NCI-H2029 (cell line): ENCODE measurements around the gene TCERG1L.

Source experiments
- DNase-seq: peaks from one replicate; lab custom pipeline; 2025; lab: John Stamatoyannopoulos, UW

The TCERG1L gene

DNA sequence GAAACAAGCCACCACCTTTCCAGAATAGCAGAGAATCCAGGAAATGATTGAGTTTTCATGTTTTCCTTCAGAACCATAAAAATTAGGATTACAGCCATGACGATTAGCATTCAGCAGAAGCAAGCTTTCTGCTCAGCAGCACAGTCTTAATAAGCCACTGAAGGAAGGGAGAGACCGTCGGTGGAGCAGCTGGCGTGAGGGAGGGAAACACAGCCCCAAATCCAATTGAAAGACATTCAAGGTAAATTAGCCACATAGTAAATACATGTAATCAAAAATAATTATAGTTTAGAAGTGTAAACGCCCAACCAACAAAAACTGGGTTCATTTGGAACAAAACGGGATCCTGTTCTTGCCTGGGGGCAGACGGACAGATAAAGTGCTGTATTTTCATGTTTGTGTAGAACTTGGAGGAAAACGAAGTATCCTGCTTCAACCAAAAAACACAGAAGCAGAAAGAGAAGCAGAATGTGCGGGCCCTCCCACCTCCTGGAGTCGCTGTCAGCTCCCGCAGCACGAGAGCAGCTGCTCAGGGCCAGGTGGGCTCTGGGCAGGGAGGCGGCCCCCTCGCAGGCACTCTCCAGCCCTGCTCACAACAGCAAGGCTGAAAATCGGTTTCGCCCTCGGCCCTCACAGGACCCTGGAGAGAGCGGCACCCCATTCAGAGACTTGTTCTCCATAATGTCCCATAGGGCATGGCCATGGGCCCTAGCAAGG is 84.9 kb downstream of the TCERG1L start:
- DNase-seq, result no peak

DNA sequence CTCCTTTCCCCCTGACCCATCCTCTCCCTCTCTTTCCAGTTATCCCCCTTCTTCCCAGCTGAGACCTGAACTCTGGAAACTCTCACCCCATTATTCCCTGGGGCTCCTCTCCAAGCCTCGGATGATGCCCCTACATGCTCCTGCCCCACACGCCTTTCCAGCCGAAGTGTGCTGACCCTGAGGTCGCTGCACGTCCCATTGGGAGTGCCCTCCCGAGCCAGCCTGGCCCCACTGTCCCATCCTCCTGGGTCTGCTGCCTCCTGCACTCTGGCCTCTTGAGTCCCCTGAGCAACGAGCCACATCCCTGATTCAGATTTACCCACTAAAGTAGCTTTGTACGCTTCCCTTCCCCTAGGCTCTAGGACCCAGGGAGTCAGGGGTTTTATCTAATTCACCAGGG is 87.4 kb downstream of the TCERG1L start:
- DNase-seq, result no peak

DNA sequence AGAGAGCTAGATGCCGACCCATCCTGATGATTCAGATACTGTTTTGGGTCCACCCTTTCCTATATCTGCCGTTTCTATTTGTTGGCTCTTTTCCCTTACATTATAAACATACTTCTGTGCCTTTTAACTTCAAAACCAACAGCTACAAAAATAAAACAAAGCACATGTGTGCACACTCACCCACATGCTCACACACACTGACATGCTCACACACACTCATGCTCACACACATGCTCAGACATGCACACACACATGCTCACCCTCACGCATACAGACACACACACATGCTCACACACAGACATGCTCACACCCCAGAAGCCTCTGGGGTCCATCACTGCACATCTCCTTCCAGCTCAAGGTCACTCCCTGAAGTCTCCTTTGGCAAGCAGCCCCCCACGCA is 88.1 kb downstream of the TCERG1L start:
- DNase-seq, result no peak

DNA sequence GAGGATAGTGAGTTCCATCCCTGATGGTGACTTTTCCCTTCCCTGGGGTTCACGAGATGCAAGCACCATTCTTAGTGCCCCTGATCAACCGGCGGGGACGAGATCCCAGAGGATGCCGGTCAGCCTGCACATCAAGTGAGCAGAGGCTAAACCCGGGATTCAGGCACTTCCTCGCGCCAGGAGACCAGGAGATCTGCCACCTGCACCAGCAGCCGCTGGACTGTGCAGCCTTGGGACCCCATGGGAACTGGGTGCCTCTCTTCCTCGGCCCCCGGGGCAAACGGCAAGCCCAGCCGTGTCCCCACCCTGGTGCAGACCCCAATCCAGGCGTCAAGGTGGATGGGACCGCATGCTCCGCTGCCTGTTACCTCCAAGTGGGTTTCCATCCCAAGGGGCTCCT is 88.5 kb downstream of the TCERG1L start:
- no peak for DNase-seq

DNA sequence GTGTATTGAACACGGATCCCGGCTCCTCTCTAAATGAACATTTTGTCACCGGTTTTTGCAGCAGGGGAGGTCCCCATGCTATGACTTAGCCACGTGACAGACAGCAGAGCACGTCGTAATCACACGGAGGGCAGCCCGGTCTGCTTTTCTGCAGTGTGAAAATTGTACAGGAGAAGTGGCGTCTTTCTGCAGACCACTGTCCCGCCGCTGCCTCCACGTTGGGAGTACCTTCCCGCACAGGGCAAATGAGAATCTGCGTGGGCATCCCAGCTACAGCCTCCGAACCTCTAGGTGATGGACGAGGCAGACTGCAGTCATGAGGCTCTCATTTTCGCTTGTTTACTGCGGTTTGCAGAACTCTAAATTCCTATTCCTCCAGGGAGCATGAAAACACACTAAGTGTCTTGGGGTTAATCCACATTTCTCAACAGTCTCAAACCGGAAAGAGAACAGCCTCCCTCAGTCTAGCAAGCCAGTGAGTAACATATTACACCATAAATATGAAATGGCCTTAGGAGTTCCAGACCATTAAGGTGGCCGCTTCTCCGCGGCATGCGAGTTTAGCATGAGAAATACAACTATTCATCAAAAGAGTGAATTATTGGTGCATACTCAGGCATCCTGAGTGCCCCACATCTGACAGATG is 89.8 kb downstream of the TCERG1L start:
- DNase-seq, result no peak

DNA sequence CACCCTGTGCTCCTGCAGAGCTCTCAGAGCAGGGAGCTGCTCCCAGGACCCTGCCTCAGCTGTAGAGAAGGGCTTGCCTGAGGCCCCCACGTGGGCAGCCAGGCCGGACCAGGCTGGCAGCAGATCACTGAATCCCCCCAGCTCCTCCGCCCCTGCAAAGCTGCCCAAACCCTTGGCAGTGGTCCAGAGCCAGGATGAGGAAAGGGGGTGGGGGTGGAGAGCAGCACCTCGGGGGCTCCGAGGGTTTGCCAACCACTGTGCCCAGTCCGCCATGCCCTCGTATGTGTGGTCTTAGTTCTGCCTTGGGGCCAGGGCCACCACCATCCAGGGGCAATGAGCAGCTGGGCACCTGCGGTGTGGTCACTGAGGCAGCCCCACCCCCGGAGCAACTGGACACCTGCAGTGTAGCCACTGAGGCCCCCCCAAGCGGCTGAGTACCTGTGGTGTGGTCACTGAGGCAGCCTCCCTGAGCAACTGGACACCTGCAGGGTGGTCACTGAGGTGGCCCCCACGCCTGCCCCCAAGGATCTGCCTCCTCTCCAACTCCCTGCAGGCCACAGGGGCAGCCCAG is 90.8 kb downstream of the TCERG1L start:
- no peak for DNase-seq

DNA sequence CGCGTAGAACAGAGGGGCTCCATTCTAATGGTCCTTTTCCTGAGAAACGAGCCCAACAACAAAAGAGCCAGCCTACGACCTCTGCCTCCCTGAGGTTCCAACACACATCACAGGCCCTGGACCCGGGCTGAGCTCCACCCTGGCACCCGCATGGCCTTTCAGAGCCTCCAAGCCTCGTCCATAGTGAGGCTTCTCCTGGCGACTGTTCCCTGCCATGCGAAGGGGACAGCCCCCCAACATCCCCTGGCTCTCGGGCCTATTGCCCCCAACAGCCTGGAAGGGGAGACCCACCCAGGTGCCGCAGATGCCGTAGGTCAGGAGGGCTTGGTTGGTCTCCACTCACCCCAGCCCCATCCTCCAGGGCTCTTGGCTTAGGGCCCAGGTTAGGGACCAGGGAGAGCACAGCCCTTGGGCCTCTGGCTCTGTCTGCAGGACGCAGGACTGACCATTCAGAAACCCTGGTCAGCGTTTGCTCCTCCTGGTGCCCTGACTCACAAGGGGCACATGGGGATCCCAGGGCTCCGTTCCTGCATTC is 91.5 kb downstream of the TCERG1L start:
- no peak for DNase-seq

DNA sequence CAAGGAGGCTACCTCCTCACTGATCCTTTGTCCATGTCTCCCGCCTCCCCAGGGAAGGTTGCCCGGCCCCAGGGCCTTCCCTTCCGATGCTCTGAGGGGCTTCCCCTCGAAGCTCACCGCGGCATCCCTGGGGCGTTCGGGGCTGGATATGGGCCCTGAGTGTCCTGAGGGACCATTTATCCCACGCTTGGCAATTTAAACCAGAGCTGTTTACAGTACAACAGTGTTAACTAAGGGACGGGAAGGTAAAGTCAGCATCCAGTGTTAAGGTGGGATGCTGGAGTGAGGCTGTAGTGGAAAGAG is 92.0 kb downstream of the TCERG1L start:
- no peak for DNase-seq

DNA sequence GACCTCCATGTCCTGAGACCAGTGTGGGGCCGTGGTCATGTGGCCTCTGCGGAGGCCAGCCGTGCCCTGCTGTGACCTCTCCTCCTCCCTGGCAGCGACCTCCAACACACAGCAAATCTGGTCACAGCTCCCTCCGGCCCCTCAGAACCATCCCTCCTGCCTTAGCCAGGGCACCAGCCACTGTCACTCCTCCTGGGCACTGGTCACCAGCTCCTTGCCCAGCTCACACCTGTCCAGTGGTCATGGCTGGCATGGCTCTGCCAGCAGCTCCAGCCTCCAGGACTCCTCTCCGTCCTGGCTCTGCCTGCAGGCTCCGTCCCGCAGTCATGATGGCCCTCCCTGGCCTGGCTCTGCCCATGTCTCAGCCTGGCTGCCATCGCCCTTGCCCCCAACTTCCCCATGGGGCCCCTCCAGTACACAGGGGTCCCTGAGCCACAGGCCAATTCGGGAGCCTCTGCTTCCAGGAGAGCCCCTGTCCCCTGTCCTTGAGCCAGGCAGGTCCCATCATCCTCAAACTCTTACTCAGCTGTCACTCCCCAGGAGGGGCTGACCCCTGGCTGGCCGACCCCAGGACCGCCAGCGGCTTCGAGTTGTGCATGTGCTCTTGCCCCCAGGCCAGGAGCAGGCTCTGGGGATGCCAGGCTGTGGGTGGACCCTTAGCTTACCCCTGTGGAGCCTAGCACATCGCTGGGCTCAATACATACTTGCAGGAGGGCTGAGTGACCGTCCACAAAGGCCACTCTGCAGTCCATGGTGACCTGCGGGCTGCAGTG is 92.5 kb downstream of the TCERG1L start:
- no peak for DNase-seq

DNA sequence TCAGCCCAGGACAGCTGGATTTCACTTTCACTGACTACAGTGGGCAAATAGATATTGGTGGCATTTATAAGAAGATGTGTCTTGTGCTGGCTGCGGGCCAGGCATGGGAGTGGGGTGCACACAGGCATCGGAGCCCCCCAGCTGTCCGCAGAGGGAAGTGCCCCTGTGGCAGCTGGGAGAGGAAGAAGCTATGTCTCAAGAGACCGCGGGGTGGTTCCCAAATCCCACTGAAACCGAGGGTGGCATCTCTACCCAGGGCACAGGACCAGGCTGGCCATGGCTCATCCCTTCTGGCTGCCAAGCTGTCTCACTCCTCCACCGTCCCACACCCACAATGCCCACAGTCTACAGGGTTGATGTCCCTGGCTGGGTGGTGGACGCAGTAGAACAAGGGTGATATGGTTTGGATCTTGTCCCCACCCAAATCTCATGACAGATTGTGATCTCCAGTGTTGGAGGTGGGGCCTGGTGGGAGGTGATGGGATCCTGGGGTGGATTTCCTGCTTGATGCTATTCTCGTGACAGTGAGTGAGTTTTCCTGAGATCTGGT is 94.8 kb downstream of the TCERG1L start:
- DNase-seq, result no peak

DNA sequence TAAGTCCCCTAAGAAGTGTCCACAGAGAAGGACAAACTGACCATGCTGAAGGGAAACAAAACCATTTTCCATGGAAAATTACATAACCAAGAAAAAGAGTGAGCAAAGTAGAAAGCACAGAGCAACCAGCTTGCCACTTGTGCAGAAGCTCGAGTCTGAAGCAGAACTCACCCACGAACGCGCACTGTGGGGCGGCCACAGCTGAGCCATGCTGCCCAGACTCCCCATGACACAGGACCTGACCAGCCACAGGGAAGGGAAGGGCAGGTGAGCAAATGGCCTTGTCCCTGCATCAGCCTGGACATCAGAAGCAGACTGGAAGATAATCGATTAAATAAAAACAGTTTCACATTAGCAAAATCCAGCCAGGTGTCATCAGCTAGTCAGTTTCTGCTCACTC is 95.7 kb downstream of the TCERG1L start:
- DNase-seq, result no peak

DNA sequence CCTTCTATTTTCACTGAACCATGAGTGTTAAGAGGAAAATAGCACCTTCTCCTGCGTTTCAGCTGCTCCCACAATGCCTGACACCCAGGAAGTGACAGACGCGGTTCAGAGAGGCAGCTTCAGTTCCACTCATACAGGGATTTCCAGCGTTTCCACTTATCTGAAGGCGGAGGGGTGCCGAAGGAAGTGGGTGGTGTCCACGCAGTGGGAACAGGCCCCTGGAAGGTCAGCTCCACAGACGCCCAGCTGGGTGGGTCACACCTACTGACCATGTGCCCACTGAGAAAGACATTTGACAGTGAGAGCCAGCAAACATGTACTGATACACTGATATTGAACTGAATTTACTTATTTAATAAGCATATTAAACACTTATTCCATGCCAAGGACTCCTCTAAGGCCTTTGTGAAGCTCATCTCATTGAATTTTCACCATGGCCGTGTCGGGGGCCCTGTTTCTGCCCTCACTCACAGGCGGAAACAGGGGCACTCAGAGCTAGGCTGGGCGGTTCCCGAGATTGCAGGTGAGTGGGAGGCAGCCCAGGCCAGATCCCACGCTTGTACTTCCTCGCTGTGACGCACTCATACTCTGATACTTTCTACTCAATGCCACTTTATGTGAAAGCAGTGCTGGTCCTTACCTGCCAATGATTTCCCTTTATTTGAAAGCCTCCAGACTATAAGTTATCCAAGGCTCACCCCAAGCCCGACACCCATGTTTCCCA is 96.8 kb downstream of the TCERG1L start:
- DNase-seq, result no peak

DNA sequence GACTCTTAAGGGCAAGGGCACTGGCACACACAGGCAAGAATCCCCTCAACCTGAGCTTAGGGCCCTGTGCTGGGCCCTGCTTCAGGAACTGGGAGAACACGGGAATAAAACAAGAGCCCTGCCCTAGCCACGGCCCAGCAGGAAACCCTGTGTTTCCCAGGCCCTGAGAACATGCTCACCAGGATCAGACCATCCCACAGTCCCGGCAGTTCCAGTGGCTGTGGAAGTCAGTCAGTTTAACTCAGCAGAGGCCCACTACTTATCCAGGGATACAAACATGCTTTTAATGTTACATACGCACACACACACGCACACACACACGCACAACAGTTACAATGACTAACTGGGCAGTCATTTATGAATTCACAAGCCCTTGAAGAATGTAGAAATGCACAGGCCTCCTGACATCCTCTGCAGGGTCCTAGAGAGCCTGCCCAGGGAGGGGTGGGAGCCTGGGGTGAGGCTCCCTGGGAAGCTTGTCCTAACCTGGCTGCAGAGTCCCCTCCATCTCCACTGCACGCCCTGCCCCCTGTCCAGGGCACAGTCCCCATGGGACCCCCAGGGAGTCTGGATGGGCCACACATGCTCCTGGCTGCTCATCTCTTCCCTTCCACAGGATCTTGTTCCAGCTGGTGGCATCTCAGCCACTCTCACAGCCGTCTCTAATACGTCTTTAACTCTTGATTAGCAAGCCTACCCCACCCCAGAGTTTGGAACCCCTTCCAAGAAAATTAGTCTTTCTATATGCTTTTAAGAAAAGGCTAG is 97.6 kb downstream of the TCERG1L start:
- no peak for DNase-seq

DNA sequence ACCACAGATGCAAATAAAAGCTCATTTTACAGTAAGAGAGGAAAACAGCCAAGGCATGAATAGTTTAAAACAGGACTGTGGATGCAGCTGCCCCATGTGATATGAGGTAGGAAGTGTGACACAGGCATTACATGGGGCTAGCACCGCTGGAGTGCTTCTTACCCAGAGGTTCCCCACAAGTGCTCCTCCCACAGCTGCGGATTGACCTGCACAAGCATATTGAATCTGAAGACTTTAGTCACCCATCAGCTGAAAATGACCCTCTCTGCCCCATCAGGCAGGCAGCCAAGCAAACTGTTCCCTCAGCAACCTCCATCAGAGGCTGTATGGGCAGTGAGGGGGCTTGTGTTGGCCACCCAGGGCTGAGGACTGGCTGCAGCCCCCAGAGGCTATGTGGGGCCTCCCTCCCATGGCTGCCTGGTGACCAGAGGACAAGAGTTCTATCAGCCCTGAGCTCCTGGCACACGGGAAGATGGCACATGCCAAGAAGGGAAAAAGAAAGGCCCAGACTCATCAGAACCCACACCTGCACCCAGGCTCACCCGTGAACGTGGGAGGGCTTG is 98.7 kb downstream of the TCERG1L start:
- DNase-seq, result no peak

DNA sequence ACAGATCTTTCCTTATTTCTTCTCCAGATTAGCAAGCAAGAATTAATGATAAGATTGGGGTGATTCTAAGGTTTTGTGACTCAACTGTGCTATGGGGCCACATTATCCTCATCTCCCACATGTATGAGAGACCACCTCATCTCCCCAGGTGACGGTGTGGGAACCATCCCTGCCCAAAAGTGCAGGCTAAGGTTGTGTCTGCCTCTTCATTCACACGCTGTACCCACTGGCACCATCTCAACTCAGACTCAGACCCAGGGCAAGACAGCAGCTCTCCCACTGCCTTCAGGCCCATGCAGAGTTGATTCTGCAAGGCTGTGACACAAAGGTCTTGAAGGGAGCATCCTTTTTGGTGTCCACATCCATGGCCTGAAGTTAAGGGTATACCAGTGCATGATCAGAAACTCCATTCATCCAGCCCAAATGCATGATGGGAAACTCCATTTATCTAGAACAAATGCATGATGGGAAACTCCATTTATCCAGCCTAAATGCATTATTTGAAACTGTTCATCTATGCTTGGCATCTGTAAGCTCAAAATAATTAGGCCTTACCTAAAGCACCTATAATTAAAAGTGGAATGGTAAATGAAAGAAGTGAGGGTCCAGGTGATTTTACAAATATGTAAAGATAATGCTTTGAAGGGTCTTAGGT is 99.4 kb downstream of the TCERG1L start:
- DNase-seq, result no peak

DNA sequence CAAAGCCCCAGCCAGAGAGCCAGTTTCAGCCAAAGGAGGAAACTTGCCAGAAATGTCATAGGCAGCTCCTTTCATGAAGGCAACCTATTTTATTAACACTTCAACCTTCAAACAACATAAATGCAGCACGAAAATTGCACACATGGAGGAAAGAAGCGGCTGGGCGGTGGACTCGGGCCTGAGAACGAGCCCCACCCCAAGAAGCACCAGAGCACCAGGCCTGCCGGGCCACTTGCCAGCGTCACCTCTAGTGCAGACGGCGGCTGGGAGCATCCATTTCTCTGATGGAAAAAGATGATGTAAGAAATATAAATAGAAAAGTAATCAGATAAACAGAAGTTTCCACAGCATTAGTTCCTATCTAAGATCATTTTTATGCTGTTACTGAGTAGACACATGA is 100.0 kb downstream of the TCERG1L start:
- DNase-seq, result no peak

DNA sequence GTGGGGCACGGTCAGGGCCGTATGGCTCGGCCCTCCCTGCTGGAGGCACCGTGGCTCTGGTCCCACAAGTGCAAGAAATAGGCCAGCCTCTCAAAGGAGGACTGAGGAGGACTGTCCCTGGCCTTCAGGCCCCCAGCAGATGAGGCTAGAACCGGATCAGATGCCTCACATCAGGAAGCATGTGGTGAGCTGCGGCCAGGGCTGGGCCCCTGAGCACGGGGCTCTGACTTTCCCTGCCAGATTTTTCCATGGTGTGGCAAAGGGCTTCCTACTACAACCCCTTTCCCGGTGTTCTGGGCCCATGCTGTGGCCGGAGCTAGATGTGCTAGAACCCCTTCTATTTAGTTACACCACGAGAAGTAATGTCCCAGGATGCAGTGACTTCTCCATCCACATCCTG is 100.4 kb downstream of the TCERG1L start:
- DNase-seq, result no peak

DNA sequence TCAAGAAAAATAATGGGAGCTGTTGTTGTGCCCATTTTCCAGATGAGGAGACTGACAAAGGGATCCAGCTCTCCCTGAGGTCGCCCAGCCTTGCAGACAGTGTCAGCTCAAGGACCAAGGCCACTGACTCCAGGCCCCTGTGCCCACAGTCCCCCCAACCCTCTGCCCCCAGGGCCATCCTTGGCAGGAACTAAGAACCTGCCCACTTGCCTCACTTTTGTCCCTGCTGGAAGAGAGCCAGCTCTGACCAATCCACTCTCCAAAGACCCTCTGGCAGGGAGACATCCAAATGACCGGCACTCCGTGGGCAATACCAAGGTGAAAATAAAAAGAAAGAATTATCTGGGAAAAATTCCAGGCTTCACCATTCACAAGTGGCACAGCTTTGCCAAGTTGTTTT is 101.3 kb downstream of the TCERG1L start:
- no peak for DNase-seq

DNA sequence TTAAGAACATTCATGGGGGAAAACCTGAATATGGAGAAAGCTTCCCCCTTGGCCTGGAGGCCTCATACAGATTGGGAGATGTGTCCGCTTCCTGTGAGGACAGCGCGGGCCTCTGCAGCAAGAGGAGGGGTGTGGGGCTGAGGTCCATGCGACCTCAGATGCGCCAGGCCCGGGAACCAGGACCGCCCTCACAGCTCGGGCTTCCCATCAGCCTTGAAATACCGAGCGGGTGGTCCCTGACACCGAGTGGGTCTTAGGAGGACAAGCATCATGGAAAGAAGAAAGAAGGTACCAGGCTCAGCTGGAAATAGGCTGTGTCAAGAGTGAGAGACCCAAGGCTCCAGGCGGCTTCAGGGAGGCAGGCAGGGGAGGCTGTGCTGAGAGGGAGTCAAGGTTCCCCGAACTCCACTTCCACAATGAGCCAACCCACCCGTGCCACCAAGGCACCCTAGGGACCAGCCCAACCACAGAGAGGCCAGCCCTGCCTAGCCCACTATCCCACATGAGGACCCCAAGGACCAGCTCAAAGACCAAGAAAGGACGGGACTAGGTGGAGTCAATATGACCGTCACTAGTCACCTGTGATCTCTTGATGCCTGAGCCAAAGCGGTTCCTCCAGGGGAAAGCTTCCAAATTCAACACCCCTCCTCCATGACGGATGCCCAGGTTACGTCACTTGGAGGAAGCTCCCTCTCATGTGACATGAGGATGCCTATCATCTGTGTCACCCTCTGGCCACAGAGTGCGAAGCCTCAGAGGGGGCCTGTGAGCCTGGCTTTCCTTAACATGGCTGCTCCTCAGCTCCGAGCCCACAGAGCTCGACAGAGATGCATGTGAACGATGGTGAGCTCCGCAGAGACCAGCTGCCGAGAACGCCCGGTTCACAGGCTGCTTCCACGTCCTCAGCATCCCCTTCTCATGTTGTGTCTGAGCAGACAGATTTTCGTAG is 103.7 kb downstream of the TCERG1L start:
- no peak for DNase-seq
